ENCODE measurements around the gene PRMT9.

The PRMT9 gene

DNA sequence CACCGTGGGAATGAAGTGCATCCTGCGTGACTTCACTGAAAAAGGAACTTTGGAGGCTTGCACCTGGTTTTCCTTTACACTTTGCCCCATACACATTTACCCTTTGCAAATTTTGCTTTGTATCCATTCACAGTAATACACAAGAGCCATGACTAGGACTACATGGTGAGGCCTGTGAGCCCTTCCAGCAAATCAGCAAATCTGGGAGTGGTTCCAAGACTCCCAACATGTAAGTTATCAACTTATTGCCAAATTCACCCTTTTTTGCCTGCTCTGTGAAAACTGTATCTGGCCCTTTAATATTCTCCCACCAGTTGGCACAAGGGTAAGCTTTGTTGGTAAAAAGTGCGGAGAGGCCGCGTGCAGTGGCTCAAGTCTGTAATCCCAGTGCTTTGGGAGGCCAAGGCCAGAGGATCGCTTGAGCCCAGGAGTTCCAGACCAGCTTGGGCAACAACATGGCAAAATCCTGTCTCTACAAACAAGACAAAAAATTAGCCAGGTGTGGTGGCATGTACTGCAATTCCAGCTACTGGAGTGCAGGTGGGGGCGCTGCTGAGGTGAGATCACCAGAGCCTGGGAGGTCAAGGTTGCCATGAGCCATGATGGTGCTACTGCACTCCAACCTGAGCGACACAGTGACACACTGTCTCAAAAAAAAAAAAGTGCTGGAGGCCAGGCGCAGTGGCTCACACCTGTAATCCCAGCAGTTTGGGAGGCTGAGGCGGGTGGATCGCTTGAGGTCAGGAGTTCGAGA lies 5.0 kb downstream of the PRMT9 start:
- DNase-seq = no peak

DNA sequence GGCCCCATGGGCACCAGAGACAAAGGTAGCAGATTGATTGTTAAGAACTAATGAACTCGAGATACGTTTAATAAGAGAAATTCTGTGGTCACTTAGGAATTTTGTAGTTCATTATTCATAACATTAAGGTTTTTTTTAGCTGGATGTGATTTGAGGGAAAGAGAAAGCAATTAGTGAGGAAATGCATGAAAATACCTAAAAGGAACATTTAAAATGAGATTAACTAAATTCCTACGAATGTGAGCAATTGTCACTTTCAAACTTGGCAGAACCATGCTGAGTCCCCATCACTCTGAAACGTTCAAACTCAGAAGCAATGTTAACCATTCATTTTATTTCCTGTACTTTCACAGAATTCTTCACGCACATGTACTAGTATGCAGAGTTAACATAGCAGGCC lies 5.9 kb downstream of the PRMT9 start:
- DNase-seq = no peak

DNA sequence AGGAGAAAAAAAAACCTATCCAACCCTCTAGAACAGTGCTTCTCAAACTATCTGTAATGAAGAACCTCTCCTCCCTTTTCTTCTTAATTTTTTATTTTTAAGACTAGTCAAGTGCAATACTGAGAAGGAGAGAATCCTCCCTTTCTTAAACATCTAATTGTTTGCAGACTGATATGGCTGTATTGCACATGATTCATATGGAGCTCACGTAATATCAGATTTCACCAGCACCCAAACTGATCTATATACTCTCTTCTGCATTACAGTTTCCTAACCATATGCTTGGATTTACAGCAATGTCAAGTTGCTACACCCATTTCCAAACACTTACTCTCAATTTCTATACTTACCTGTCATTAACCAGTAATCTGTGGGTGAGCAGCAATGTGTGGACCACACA lies 9.5 kb downstream of the PRMT9 start:
- no peak for DNase-seq

DNA sequence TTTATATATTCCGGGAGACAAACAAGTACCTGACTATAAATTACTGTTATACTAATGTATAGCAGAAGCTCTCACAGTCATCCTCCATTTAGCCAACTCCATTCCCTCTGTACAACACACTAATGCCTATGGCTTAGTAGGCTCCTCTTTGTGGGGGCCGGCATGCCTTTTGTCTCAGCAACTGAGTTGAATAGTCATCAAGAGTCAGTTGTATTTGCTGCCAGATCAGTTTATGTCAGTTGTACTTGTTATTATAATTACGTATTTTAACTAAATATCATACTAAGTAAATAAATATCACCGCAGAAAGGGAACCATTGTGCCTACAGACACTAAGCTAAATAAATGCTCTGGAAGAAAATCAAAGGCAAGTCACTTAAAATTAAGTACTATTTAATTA lies 9.9 kb downstream of the PRMT9 start:
- no peak for DNase-seq

DNA sequence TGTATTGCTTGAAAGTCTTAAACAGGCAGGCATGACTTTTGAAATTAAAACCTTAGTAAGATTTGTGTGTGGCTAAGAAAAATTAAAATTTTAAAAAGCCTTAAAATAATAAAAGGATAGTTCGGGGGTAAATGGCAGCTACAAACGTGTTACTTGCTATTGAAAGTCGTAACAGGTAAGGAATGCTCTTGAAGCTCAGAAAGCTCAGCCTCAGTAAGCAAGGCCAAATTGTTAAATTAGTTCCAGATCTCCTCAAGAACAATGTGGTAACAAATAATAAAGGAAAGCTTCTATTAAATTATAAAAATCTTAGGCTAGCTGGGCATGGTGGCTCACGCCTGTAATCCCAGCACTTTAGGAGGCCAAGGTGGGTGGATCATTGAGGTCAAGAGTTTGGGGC lies 25.5 kb downstream of the PRMT9 start:
- no peak for DNase-seq

DNA sequence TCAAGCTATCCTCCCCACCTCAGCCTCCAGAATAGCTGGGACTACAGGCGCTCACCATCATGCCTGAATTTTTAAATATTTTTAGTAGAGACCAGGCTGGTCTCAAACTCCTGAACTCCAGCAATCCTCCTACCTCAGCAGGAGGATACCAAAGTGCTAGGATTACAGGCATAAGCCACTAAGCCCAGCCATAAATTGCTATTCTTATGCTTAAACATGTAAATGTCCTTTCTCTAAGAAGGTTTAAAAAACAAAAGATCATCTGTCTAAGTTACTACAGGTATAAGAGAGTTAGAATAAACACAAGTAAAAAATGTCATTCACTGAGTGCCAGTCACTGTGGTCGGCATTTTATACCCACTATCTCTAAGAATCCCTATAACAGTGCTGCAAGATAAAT lies 28.3 kb downstream of the PRMT9 start:
- DNase-seq = no peak

DNA sequence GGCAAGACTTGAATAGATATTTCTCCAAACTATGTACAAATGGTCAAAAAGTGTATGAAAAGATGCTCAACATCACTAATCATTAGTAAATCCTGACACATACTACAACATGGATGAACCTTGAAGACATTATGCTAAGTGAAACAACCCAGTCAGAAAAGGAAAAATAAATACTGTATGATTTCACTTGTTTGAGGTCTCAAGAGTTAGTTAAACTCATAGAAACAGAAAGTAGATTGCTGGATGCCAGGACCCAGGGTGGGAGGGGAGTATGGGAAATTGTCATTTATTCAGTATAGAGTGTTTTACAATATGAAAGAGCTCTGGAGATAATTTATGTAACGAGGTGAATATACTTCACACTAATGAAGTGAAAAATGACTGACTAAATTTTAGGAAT lies 32.4 kb downstream of the PRMT9 start:
- DNase-seq = no peak

DNA sequence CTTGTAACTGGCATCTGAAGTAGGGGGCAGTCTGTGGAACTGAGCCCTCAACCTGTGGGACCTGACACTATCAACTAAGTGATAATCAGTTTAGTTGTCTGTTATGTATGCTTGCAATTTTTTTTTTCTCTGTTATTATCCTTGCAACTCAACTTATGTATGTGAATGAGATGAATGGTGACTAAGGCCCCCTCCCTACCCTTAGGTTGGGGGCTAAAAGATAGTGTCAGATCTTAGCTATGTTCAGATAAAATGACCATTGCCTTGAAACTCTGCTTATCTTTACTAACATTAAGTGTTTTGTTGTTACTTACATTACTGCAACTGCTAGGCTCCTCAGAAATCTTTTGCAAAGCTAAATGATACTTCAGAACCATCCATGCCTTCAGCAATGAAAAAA lies 35.3 kb downstream of the PRMT9 start:
- DNase-seq = no peak

DNA sequence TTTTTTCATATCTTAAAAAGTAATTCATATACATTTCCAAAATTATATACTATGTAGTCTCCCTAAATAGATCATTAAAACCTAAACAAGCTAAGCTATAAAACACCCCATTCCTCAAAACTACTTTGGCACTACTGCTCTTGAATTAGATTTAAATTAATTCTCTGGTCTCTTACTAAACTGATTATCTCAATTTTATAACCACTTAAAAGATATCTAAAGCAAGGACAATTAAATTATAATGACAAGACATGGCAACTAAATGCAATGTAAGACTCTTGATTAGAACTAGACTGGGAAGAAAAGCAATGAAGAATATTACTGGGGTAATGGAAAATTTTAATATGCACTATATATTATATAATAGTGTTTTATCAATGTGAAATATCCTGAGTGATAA lies 38.9 kb downstream of the PRMT9 start:
- no peak for DNase-seq

DNA sequence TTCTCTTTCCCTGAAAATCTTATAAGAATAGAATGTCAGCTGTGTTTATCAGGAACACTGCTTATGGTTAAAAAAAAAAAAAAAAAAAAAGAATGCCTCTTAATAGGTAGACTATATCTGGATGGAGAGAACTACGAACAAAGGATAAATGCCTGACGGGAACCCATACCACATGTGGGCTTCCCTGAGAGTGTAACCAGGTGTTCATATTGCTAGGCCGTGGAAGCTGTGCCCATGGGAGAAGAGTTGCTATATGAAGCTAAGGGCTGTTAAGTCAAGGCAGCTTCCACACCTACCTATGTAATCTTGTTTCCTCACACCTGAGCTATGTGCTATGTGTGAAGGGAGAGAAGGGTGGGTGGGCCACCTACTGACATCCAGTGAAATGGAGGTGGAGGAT lies 39.5 kb downstream of the PRMT9 start:
- DNase-seq = no peak

DNA sequence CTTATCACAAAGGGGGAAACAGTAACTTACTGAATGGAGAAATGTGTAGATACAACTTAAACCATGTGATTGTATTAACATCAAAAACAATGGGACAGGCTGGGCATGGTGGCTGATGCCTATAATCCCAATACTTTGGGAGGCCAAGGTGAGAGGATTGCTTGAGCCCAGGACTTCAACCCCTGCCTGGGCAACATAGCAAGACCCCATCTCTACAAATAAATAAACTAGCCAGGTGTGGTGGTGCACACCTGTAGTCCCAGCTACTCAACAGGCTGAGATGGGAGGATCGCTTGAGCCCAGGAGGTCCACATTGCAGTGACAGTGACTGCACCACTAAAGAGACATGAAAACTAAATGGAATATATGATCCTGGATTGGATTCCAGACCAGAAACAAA lies 40.3 kb downstream of the PRMT9 start:
- no peak for DNase-seq

DNA sequence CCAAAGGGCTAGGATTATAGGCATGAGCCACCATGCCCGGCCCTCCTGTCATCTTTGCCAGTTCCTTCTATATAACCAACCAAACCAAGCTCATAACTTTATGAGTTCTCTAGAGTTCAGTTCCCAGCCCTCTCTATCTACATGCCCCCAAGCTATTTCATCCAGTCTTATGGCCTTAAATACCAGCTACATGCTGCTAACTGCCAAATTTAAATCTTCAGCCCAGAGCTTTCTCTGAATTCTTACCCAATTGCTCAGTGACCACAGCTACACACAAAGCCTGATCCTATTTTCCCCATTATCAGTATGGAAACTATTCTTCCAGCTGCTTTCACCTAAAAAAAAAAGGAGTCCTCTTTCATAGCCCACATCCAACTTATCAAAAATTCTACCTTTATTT lies 43.6 kb downstream of the PRMT9 start:
- DNase-seq = no peak

DNA sequence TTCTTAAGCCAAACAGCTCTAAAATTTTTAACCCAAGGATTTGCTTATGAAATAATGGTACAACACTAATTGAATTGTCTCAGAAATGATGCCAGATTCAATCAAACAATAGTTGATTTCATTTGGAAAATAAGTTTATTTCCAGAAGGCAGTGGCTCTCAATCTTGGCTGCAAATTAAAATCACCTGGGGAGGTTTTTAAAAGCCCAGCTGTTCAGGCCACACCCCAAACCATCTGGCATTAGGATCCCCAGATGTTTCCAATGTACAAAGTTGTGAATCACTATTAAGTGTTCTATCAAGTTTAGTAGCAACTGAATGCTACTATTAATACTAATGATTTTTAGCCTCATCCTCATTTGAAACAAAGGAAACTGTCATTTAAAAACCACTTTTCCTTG lies 44.6 kb downstream of the PRMT9 start:
- no peak for DNase-seq

DNA sequence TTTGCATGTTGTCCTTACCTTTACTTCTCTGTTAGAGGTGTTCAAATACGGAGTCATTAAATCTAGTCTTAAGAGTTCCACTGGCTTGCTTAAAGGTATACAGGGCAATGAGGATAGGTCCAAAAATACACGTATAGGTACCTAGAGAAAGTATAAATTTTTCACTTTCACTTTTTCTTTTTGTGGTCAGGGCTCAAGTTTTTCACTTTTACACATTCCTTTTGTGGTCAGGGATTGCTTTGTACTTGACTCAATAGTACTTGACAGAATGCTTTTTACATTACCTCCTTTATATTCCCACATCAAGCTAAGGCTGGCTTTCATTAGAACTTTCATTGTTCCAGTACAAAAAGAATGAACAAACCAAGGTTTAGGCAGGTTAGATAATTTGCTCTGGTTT lies 45.0 kb downstream of the PRMT9 start:
- no peak for DNase-seq

DNA sequence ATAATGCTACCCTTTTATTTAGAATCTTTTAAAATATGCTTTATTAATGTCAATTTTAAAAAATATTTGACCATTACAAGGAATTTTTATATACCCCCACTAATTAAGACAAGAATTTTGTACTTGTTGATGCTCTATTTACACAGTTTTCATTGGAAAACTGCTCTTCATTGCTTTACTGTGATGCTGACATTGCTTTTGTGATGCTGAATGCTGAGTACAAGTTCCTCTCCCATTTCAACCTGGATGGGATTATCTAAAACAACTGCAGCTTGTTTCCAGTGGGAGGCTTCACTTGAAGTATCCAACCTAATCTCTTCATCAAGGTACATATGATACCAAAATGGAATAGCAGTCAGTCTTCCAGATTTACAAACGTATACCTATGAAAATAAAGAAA lies 45.6 kb downstream of the PRMT9 start:
- no peak for DNase-seq

DNA sequence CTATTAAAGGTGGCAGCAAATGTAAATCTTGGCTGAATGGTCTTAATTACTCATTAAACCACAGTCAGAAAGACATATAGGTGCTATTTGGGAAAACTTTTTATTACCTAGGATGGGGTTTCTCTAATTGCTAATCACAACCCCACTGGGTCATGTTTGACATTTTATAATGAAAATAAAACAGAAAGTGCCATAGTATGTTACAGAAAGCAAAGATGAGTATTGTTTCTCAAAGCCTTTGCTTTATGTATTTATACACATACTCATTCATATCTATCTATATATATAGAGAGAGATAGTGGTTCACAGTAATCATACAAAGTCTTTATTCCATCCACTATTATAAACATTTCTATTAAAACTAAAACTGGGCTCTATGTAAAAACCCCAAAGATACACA lies 48.6 kb downstream of the PRMT9 start:
- DNase-seq = no peak

DNA sequence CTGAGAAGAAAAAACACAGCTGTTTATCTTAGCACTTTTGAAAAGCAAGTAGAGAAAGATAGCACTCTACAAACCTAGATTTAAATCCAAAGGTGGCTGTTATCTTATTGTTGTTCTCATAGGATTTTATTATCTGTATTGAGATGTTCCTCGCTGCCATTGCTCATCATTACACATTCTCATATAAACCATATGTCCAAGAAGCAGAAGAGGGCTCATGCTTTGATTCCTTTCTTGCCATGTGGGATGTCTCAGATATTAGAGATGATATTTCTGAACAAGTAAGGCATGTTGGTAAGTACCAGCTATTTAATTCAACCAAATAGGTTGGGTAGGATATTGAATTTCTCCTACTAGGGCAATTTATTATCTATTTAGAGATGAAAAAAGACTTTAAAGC lies 50.3 kb downstream of the PRMT9 start:
- DNase-seq = no peak

DNA sequence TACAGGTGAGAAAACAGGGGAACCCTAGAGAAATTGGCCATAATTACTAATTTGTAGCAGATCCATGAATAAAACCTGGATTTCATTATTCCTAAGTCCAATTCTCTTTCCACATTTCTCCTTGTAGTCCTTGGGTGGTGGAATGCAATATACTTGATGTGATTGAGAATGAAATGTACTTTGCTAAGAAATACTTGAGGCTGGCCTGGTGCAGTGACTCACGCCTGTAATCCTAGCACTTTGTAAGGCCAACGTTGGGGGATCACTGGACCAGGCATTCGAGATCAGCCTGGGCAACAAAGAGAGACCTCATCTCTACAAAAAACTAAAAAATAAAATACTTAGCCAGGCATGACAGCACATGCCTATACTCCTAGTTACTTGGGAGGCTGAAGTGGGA lies 50.9 kb downstream of the PRMT9 start:
- DNase-seq = no peak

DNA sequence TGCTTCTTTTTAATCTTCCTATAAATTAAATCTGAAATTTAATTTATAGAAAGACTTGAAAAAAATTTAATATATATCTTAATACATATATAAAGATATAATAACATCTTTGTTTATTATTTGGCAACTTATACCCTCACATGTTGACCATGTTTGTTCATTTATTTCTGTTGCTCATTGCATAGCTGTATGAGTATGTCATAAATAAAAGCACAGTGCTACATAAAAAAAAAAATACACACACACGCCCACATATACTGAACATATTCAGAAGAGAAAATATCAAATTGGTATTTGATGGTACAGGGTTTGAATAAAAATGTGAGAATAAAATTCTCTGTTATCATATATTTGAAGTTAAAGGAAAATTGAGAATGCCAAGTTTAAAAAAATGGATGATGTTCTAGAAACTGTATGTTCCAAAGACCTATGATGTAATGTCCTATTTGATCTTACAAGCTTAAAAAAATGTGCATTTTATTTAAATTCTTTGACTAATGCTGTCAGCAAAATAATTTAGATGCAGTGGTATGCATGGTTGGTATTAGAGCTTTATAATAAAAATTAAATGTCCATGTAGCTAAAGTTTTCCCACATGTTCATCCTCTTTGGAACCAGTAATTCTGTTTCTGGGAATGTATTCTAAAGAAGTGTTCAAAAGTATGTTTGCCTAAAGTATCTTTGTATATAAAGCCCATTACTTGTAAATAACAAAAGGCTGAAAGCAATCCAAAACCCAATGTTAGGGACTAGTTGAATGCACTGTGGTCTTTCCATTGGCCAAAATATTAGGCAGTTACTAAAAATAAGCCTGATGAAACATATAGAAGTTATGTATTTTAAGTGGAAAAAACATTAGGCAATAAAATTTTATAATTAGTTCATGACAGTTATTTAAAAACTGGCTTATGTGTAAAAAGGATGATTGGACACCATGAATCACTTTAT lies 53.9 kb downstream of the PRMT9 start:
- DNase-seq = no peak

DNA sequence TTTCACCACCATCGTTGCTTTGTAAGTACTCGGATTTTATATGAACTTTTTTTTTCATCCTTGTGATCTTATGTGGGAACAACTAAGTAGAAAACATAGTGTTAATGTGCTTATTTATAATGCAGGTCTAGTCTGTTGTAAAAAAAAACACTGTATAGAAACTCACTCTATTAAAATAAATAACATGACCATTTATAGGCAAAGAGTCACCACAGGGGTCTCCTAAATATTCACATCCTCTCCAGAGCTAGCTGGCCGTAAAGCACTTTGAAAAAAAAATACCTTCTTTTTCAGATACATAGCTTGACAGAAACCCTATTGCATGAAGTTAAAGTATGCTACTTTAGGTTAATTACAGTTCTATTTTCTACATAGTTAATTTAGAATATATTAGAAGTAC lies 55.5 kb downstream of the PRMT9 start:
- DNase-seq = no peak

DNA sequence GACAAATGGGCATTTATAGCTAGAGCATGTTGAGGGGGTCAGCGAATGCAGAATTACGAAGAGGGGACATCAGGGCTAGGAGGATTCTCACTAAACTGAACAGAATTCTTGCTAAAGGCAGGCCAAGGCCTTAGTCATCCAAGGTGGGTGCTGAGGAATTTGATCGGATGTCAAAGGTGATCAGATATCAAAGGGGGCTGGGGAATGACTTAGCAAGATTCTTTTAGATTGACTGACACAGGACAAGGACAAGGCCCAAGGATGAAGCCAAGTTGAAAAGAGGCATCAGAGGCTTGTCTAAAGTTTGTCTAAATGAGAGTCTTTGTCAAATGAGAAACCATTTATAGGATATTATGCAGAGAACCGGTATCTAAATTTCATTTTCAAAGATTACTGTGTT lies 57.1 kb downstream of the PRMT9 start:
- DNase-seq = no peak

DNA sequence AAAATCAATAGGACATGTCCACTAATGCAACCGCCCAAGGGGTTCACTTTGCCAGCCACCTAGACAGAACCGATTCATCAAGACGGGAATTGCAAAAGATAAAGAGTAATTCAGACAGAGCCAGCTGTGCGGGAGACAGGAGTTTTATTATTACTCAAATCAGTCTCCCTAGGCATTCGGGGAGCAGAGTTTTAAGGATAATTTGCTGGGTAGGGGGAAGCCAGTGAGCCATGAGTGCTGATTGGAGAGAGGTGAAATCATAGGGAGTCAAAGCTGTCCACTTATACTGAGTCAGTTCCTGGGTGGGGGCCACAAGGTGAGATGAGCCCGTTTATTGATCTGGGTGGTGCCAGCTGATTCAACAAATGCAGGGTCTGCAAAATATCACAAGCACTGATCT lies 58.2 kb downstream of the PRMT9 start:
- no peak for DNase-seq

DNA sequence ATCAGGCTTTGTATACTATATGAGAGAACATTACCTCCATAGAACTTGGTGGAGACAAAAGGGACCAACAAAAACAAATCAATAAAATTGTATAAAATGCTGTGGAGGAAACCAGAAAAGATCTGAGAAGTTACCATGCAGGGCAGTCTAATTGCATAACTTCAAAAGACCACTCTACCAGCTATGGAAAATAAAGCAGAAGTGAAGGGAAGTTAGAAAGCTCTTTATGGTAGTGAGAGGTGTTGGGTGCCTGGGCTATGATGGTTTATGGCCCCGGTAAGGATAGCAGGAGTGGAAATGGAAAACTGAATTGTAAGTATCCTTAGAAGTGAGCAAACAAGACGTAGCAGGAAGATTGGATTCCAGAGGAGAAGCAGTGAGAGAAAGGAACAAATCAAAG lies 63.6 kb downstream of the PRMT9 start:
- no peak for DNase-seq

Data from NCI-H526 treated with DMSO at 0.1 percent for 48 hours (cell line).